Inferior parietal cortex (tissue), 1 donor: ENCODE results near the gene BACH2.
A peak's percentile ranks its signal among the peaks of the same experiment; 100 is the strongest.

ENCODE experiments used
- DNase-seq: peaks from one replicate; pipeline ENCODE4 v3.0.0-alpha.2; 2016; ENCODE audit errors: extremely low spot score

BACH2 gene

GRCh38 chr6:89941031-89941762, 355.4 kb downstream of the BACH2 start:
- peak; percentile 57 for DNase-seq

DNA sequence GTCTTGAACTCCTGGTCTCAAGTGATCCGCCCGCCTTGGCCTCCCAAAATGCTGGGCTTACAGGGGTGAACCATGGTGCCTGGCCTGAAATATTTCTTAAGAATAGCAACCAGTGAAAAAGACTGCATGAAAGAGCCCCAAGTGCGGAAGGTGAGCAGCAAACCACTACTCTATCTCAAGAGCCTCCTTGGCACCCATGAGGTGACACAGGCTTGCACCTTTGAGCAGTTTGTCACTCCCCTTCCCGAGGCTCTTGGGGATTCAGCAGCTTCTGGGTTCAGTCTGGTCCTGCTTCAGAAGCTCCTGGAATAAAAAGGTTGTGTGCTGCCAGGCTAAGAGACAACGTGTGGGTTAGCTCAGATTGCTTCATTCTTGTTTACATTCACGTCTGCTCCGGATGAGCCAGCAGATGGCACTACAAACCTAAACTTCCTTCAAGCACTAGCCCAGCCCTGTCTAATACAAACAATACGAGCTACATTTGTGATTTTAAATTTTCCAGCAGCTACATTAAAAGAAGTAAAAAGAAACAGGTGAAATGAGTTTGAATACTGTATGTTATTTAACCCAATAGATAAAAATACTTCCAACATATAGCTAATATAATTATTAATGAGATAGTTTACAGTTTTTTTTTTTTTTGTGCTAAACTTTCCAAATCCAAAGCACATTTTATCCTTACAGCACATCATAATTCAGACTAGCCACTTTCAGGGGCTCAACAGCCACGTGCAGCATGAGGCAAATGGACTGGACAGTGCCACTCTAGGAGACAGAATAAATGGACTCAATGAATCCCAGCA, 356.2 kb downstream of the BACH2 start:
- peak; percentile 92 for DNase-seq

GRCh38 chr6:89939144-89939543, 357.5 kb downstream of the BACH2 start:
- no peak for DNase-seq

GRCh38 chr6:89938014-89938413, 358.6 kb downstream of the BACH2 start:
- no peak for DNase-seq

- DNase-seq: no peak
Measured at GRCh38 chr6:89936177-89936576, 360.5 kb downstream of the BACH2 start.

DNA sequence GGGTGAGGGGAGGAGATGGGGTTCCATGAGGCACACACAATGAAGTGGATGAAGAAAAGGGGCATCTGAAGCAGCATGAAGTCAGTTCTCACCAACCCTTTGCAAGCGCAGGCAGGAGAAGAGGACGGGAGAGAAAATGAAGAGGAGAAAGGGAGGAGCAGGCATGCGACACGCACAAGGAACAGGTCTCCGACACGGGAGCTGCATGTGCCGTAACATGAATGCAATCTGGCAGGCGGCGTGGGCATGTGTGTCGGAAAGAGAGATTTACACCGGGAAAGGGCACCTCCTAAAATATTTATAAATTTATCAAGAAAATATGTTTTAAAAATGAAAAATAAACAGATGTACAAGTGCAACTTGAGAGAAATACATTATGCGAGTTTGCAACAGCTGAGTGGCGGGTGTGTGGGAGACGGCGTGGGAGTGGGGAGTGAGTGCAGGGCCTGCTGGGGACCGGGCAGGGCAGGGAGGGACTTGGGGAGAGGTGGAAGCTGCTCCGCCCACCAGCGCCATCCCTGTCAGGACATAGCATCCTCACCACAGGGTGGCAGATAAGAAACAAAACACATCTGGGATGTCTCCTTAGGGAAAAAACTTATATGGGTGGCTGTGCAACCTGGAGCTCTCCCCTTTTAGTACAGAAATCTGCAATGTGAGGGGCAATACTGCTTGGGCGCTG, 361.8 kb downstream of the BACH2 start:
- DNase-seq: no peak

GRCh38 chr6:89932245-89932802, 364.3 kb downstream of the BACH2 start:
- no peak for DNase-seq

- DNase-seq: no peak
Measured at GRCh38 chr6:89930789-89931188, 365.9 kb downstream of the BACH2 start.

- DNase-seq: no peak
Measured at GRCh38 chr6:89928604-89929003, 368.0 kb downstream of the BACH2 start.

DNA sequence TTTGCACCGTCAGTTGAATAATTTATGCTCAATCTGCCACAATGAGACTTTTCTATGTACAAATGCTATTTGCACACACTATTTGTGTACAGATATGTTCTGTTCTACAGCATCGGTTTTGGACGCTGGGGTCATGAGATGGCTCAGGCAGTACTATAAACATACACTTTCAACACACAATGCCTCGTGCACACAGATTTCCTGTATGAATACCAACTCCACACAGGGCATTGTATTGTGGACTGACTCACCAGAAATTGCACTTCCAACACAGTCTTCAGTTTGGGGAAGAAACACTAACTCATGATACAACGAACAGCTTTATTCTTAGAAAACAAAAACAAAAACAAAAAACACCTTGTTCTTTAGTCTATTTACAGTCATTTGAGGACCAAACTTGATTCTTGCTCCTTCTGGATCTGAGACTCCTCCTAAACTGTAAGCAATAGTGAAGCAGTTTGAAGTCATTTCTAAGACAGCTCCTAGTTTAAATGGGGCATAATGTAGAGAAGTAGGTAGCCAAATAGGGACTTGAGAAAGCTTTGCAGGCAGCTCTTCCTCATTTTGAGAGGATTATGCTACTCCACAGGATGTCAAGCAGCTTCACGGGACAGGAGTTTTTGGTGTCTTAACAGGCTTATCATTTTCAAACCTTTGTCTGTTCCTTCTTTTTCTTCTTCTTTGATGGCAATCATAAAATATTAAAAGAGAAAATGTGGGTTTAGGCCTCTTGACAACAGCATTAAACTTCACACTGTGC, 368.7 kb downstream of the BACH2 start:
- DNase-seq: no peak

- DNase-seq: no peak
Measured at GRCh38 chr6:89927264-89927663, 369.4 kb downstream of the BACH2 start.

GRCh38 chr6:89925826-89926225, 370.8 kb downstream of the BACH2 start:
- DNase-seq: no peak

- DNase-seq: no peak
Measured at GRCh38 chr6:89924231-89924630, 372.4 kb downstream of the BACH2 start.

- no peak for DNase-seq
Measured at GRCh38 chr6:89921691-89922090, 375.0 kb downstream of the BACH2 start.

DNA sequence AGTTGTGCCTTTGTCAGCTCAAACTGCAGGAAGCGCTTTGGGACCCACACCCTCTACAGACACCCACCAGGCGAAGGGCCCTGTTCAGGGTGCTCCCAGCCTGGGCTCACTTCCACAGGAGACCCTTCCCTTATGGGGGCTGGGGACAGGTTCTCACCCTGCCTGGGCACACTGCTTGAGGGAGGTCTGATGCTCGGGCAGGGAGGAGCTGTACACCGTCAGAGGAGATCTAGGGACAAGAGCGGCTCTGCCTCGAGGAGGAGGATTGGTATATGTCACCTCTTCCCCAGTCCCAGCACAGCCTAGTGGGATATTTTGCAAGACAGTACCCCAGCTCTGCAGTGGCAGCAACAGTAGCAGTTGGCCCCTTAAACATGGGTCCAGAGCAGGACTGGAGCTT, 375.4 kb downstream of the BACH2 start:
- DNase-seq: no peak

DNA sequence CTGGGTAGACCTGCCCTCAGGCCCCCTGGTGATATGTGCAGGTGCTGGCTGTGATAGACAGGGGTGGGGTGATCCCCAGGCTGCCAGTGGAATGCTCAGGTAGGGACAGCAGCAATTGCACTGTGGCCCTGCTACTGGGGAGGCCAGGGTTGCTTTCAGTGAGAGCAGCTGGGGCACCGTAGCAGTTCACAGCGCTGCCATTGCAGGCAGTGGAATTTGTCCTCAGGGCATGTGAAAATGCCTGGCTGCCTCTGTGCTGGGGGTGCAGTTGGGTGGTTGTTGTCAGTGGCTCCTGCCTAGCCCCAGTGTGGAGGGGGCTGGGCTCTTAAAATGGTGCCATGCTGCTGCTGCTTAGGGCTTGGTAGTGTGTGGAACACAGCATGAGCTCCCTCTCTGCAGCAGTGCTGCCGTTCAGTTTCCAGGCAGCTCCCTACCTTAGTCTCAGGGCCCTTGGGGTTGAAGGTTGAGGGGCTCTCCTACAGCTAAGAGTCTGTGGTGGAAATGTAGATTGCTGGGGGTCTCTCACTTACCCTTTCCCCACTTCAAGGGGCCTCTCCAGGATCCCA, 378.8 kb downstream of the BACH2 start:
- DNase-seq: no peak

- DNase-seq: no peak
Measured at GRCh38 chr6:89917216-89917615, 379.4 kb downstream of the BACH2 start.

GRCh38 chr6:89916136-89916920, 380.3 kb downstream of the BACH2 start:
- DNase-seq: no peak

DNA sequence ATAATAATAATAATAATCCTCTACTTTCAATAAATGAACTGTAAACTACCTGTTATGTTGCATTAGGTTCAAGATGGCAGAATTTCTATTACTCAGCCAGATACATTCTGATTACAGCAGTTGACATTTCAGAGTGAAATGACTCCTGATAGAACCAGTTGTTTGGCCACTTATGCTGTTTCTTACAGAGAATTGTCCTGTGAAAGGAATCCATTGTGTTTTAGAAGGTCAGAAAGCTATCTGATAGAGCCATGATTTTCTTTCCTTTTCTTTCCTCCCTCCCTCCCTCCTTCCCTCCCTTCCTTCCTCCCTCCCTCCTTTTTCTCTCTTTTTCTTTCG, 385.8 kb downstream of the BACH2 start:
- no peak for DNase-seq
